GM12878 (cell line): ENCODE results near the gene PAK2. TPM values are rescaled to one million over a fixed set of nuclear protein-coding genes. Genes with fewer than 3 reads are reported as not detected.
"Not testable (repeated sequence)": the region's sequence is repeated elsewhere in the genome, so short reads cannot be mapped to it uniquely, and the experiment has no call there.

ENCODE experiments used
- ATAC-seq: fragments of 200-7000 bp; cut with Tn5 transposase; 3 replicates; pipeline ENCODE4 v1.9.1; 2020; ENCODE audit warnings: mild to moderate bottlenecking, moderate library complexity
- BruUV-seq: library from RNA; stranded (reverse); fragments of 400-500 nt; replicated peaks from 2 replicates; lab custom pipeline; 2021; lab: Mats Ljungman, UMichigan
- CTCF ChIA-PET: fragments of 300-600 bp; sonication (Branson Sonifier 250); formaldehyde crosslinking; extraction: SDS; loops from one replicate; lab custom pipeline; 2021; ENCODE audit warnings: inconsistent platforms; lab: Yijun Ruan, JAX
- POLR2A ChIA-PET: fragments of 350-600 bp; formaldehyde crosslinking; extraction: SDS; loops from one replicate; lab custom pipeline; 2021; ENCODE audit warnings: inconsistent platforms; lab: Charles Lee
- RAD21 ChIA-PET: fragments of 300-600 bp; sonication (Branson Sonifier 250); formaldehyde crosslinking; loops from one replicate; lab custom pipeline; 2023; ENCODE audit warnings: antibody characterized with exemption; ENCODE audit not compliant: unreplicated experiment; lab: Charles Lee
- SMC1A ChIA-PET: fragments of 300-600 bp; sonication (Branson Sonifier 250); formaldehyde crosslinking; loops from one replicate; lab custom pipeline; 2023; ENCODE audit not compliant: unreplicated experiment, uncharacterized antibody; lab: Charles Lee
- DNase-seq: peaks from one replicate; pipeline ENCODE4 v3.0.0-alpha.2; 2011; ENCODE audit warnings: low read depth, low spot score
- FAIRE-seq: peaks from 3 replicates; lab custom pipeline; 2011; peaks lifted over from hg19 to GRCh38; lab: Jason Lieb, UNC
- H2AFZ ChIP-seq: 2 replicates; pipeline ENCODE4 v1.6.0; 2011; ENCODE audit warnings: low read depth, low read length, control low read depth; ENCODE audit not compliant: control insufficient read depth
- H3K27ac ChIP-seq: 2 replicates; pipeline ENCODE4 v1.5.1; 2011; ENCODE audit warnings: control low read depth; ENCODE audit not compliant: control insufficient read depth, insufficient read depth
- H3K27me3 ChIP-seq, 2 experiments: replicated peaks in 1 of 2; 2 replicates each; pipeline versions ENCODE4 v1.6.0 to v1.6.1; 2011; ENCODE audit warnings: low read length in 1 of 2; ENCODE audit not compliant: control insufficient read depth in 2 of 2, insufficient read depth in 2 of 2
- H3K36me3 ChIP-seq, 2 experiments: 2 replicates each; pipeline ENCODE4 v1.5.1; 2011; ENCODE audit warnings: low read length in 1 of 2; ENCODE audit not compliant: control insufficient read depth in 2 of 2, insufficient read depth in 2 of 2
- H3K4me1 ChIP-seq: 2 replicates; pipeline ENCODE4 v1.6.1; 2011; ENCODE audit warnings: mild to moderate bottlenecking, low read length, moderate library complexity, mixed read lengths; ENCODE audit not compliant: control insufficient read depth, insufficient read depth
- H3K4me2 ChIP-seq: 2 replicates; pipeline ENCODE4 v1.6.0; 2011; ENCODE audit warnings: control low read depth; ENCODE audit not compliant: control insufficient read depth, insufficient read depth
- H3K4me3 ChIP-seq: fragments of 200-600 bp; sonication (generic); 2 replicates; pipeline ENCODE4 v1.5.1; 2016
- H3K79me2 ChIP-seq: 2 replicates; pipeline ENCODE4 v1.6.0; 2011; ENCODE audit warnings: low read length; ENCODE audit not compliant: control insufficient read depth, insufficient read depth
- H3K9ac ChIP-seq: 2 replicates; pipeline ENCODE4 v1.8.0; 2011; ENCODE audit warnings: low read length, control low read depth, mixed read lengths; ENCODE audit not compliant: control insufficient read depth, insufficient read depth
- H3K9me3 ChIP-seq: replicated peaks from 3 replicates; pipeline ENCODE4 v1.5.1; 2011; ENCODE audit warnings: mild to moderate bottlenecking, low read length; ENCODE audit not compliant: control insufficient read depth, insufficient read depth
- H4K20me1 ChIP-seq: 2 replicates; pipeline ENCODE4 v1.6.0; 2011; ENCODE audit not compliant: control insufficient read depth, insufficient read depth
- ATF7 ChIP-seq: fragments of 450-650 bp; IDR thresholded peaks from 2 replicates; pipeline ENCODE4 v1.6.1; 2016; ENCODE audit warnings: low read depth, mild to moderate bottlenecking
- BHLHE40 ChIP-seq, 2 experiments: fragments of 450-650 bp in 1 of 2; IDR thresholded peaks; 2 replicates each; pipeline ENCODE4 v1.6.1; 2011 to 2017; ENCODE audit warnings: low read depth in 2 of 2, borderline replicate concordance in 1 of 2, improper control_type of control experiment in 1 of 2, low read length in 1 of 2, mild to moderate bottlenecking in 1 of 2
- DPF2 ChIP-seq: fragments of 450-650 bp; IDR thresholded peaks from 2 replicates; pipeline ENCODE4 v1.6.1; 2017; ENCODE audit warnings: mild to moderate bottlenecking
- EP300 ChIP-seq, 2 experiments: fragments of 150-350 bp in 1 of 2; IDR thresholded peaks; 2 replicates each; pipeline ENCODE4 v1.6.1; 2011 to 2012; ENCODE audit warnings: low read depth in 2 of 2, low read length in 2 of 2, borderline replicate concordance in 1 of 2, improper control_type of control experiment in 1 of 2, inconsistent platforms in 1 of 2; ENCODE audit not compliant: control insufficient read depth in 1 of 2
- HDGF ChIP-seq: fragments of 450-650 bp; IDR thresholded peaks from 2 replicates; pipeline ENCODE4 v1.6.1; 2016; ENCODE audit warnings: antibody characterized with exemption
- IKZF1 ChIP-seq: fragments of 450-650 bp; conservative IDR thresholded peaks from 2 replicates; pipeline ENCODE4 v1.6.1; 2017; ENCODE audit warnings: antibody characterized with exemption, mild to moderate bottlenecking
- IKZF2 ChIP-seq, 2 experiments: fragments of 450-650 bp; IDR thresholded peaks; 2 replicates each; pipeline ENCODE4 v1.6.1; 2017; ENCODE audit warnings: mild to moderate bottlenecking in 2 of 2, moderate library complexity in 2 of 2
- MEF2B ChIP-seq: fragments of 450-650 bp; IDR thresholded peaks from 2 replicates; pipeline ENCODE4 v1.6.1; 2018; ENCODE audit warnings: mild to moderate bottlenecking, moderate library complexity; ENCODE audit not compliant: partially characterized antibody, poor library complexity, severe bottlenecking
- MTA2 ChIP-seq: fragments of 450-650 bp; IDR thresholded peaks from 2 replicates; pipeline ENCODE4 v1.6.1; 2016; ENCODE audit warnings: low read depth, mild to moderate bottlenecking, moderate library complexity
- NR2F1 ChIP-seq: fragments of 450-650 bp; conservative IDR thresholded peaks from 2 replicates; pipeline ENCODE4 v1.6.1; 2017; ENCODE audit warnings: mild to moderate bottlenecking
- SMARCA5 ChIP-seq: fragments of 450-650 bp; IDR thresholded peaks from 2 replicates; pipeline ENCODE4 v1.6.1; 2017; ENCODE audit warnings: mild to moderate bottlenecking
- YBX1 ChIP-seq: fragments of 450-650 bp; IDR thresholded peaks from 2 replicates; pipeline ENCODE4 v1.6.1; 2016; ENCODE audit warnings: antibody characterized with exemption
- ZNF217 ChIP-seq: fragments of 450-650 bp; IDR thresholded peaks from 2 replicates; pipeline ENCODE4 v1.6.1; 2017; ENCODE audit warnings: antibody characterized with exemption, mild to moderate bottlenecking
- ZNF384 ChIP-seq: IDR thresholded peaks from 2 replicates; pipeline ENCODE4 v1.6.1; 2012; ENCODE audit warnings: low read depth, mild to moderate bottlenecking, low read length, improper control_type of control experiment, borderline replicate concordance
- WGBS: methylation state at CpG from one replicate; pipeline ENCODE4 v1.1.6; 2016; ENCODE audit warnings: low lambda C conversion rate; ENCODE audit not compliant: insufficient replicate concordance, insufficient coverage; ENCODE audit errors: missing lambda C conversion rate; 5-methylcytosine and 5-hydroxymethylcytosine counted together
- in situ Hi-C: fragments of 300-500 bp; cut with MboI; formaldehyde crosslinking; loops from 9 replicates; pipeline ENCODE4 v1.14.3; 2018; ENCODE audit warnings: mixed read lengths
- intact Hi-C: fragments of 100-400 bp; cut with micrococcal nuclease; formaldehyde crosslinking; loops from one replicate; pipeline ENCODE4 v1.14.2; 2022; ENCODE audit not compliant: unreplicated experiment
- polyA plus RNA-seq, 11 experiments: library from polyadenylated mRNA; depleted of rRNA in 4 of 11; unstranded in 6 of 11; stranded (reverse) in 5 of 11; fragments of >200 nt; fragmentation: Nextera tagmentation in 4 of 11; fragmentation: Illumina TruSeq in 1 of 11; extraction: Ambion mirVana in 4 of 11; extraction: Trizol in 1 of 11; gene quantifications; 1 replicate in 1 of 11; 2 replicates in 10 of 11; pipeline versions ENCODE4 v1.2.1 to v1.2.3, GENCODE V29; 2011 to 2016; ENCODE audit warnings: inconsistent platforms in 2 of 11, missing spikeins in 2 of 11, low read depth in 1 of 11
- total RNA-seq, 4 experiments: library from RNA; depleted of rRNA in 3 of 4; stranded (reverse); fragments of >200 nt in 3 of 4; fragmentation: Illumina TruSeq in 1 of 4; extraction: Trizol in 1 of 4; gene quantifications; 2 replicates each; pipeline versions ENCODE4 v1.2.1 to v1.2.3, GENCODE V29; 2013 to 2021
- TF ChIP-seq, protein P1 (sequence below): fragments of 450-650 bp; IDR thresholded peaks from 2 replicates; pipeline ENCODE4 v1.6.1; 2017; ENCODE audit warnings: low read depth, mild to moderate bottlenecking, moderate library complexity
- TF ChIP-seq, protein P2 (sequence below): fragments of 450-650 bp; IDR thresholded peaks from 2 replicates; pipeline ENCODE4 v1.6.1; 2016; ENCODE audit warnings: mild to moderate bottlenecking
- TF ChIP-seq, protein P3 (sequence below): fragments of 450-650 bp; IDR thresholded peaks from 2 replicates; pipeline ENCODE4 v1.6.1; 2016; ENCODE audit warnings: mild to moderate bottlenecking

Gene PAK2
- total and polyA plus RNA-seq, 10 of the 15 experiments (the other 5 are each of a cell fraction or from before 2014, with no cell fraction given): 9.0 to 59.1 (median 27.0) TPM

DNA sequence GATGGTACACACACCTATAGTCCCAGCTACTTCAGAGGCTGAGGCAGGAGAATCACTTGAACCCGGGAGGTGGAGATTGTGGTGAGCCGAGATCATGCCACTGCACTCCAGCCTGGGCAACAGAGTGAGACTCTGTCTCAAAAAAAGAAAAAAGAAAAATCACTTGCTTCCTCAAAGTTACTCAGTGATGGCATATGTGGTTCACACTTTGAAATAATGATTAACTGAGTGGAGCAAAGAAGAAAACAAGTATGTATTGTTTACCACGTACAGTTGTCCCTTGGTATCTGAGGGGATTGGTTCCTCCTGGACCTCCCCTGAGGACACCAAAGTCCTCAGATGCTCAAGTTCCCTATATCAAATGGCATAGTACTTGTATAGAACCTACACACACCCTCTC lies 22.5 kb upstream of the PAK2 start:
- H3K4me2 ChIP-seq, H3K9me3 ChIP-seq, H3K27ac ChIP-seq, in situ Hi-C loops, H3K4me1 ChIP-seq, H2AFZ ChIP-seq, H4K20me1 ChIP-seq, FAIRE-seq, BruUV-seq, H3K27me3 ChIP-seq, H3K9ac ChIP-seq, H3K4me3 ChIP-seq, H3K36me3 ChIP-seq: not testable (repeated sequence)
- TF ChIP-seq, protein P1, sequence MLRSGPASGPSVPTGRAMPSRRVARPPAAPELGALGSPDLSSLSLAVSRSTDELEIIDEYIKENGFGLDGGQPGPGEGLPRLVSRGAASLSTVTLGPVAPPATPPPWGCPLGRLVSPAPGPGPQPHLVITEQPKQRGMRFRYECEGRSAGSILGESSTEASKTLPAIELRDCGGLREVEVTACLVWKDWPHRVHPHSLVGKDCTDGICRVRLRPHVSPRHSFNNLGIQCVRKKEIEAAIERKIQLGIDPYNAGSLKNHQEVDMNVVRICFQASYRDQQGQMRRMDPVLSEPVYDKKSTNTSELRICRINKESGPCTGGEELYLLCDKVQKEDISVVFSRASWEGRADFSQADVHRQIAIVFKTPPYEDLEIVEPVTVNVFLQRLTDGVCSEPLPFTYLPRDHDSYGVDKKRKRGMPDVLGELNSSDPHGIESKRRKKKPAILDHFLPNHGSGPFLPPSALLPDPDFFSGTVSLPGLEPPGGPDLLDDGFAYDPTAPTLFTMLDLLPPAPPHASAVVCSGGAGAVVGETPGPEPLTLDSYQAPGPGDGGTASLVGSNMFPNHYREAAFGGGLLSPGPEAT: 0 out of 2 replicates have a peak, but pooled peaks have one; percentile 22
- TF ChIP-seq MEF2B (peak; percentile 54), YBX1 (0 out of 2 replicates have a peak, but pooled peaks have one; percentile 28), ZNF217 (0 out of 2 replicates have a peak, but pooled peaks have one; percentile 45), IKZF2 (IDR thresholded peaks at IDR 0.05) (peak; percentile 61 to 70), ZNF384 (peak; percentile 67), HDGF (peak; percentile 74; the same call in 1 of the 2 replicates), MTA2 (peak; percentile 73), NR2F1 (0 out of 2 replicates have a peak, but pooled peaks have one; percentile 16), EP300 (IDR thresholded peaks at IDR 0.05; ENCODE audit: borderline replicate concordance in 1 of 2, control insufficient read depth in 1 of 2, low read depth in 2 of 2, low read length in 2 of 2) (peak; percentile 17 to 23; a peak in 1 of 4 replicates), ATF7 (peak; percentile 56), SMARCA5 (peak; percentile 79; the same call in 1 of the 2 replicates), DPF2 (peak; percentile 31; the same call in 1 of the 2 replicates), IKZF1 (0 out of 2 replicates have a peak, but pooled peaks have one; percentile 26), BHLHE40 (IDR thresholded peaks at IDR 0.05; ENCODE audit: borderline replicate concordance in 1 of 2, low read depth in 2 of 2, low read length in 1 of 2) (peak in 1 of 2 experiments; percentile 18; a peak in 1 of 4 replicates)
- TF ChIP-seq, protein P2, sequence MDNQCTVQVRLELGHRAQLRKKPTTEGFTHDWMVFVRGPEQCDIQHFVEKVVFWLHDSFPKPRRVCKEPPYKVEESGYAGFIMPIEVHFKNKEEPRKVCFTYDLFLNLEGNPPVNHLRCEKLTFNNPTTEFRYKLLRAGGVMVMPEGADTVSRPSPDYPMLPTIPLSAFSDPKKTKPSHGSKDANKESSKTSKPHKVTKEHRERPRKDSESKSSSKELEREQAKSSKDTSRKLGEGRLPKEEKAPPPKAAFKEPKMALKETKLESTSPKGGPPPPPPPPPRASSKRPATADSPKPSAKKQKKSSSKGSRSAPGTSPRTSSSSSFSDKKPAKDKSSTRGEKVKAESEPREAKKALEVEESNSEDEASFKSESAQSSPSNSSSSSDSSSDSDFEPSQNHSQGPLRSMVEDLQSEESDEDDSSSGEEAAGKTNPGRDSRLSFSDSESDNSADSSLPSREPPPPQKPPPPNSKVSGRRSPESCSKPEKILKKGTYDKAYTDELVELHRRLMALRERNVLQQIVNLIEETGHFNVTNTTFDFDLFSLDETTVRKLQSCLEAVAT: peak; percentile 52
- TF ChIP-seq, protein P3, sequence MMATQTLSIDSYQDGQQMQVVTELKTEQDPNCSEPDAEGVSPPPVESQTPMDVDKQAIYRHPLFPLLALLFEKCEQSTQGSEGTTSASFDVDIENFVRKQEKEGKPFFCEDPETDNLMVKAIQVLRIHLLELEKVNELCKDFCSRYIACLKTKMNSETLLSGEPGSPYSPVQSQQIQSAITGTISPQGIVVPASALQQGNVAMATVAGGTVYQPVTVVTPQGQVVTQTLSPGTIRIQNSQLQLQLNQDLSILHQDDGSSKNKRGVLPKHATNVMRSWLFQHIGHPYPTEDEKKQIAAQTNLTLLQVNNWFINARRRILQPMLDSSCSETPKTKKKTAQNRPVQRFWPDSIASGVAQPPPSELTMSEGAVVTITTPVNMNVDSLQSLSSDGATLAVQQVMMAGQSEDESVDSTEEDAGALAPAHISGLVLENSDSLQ: 0 out of 2 replicates have a peak, but pooled peaks have one; percentile 13
- peaks cover 12% of the 10 kb centered on the region for H3K79me2 ChIP-seq
- intact Hi-C loops: loop anchor here (10.0 kb wide), 1 partner anchor 228 kb away; the partner anchor contains the start of gene NCBP2
- CTCF ChIA-PET: interaction anchor here (0.6 to 1.0 kb wide), 2 partner anchors 27 to 32 kb away, joined by 3 read pairs; no protein-coding TSS in a partner anchor
- DNase-seq: peak; percentile 53
- POLR2A ChIA-PET: interaction anchor here (1.6 to 2.0 kb wide), 2 partner anchors 14 to 23 kb away, joined by 4 to 8 read pairs; partner anchors contain the start of gene PAK2
- 98% methylated on average over 3 of the region's 3 CpGs for WGBS
- SMC1A ChIA-PET: interaction anchor here (0.8 to 3.0 kb wide), 5 partner anchors 10 to 102 kb away, joined by 3 to 14 read pairs (median 3); partner anchors contain the start of gene PAK2
- RAD21 ChIA-PET: interaction anchor here (1.1 to 1.5 kb wide), 3 partner anchors 22 to 85 kb away, joined by 3 to 4 read pairs (median 3); partner anchors contain the start of gene PAK2
- peak; percentile 75 for ATAC-seq
